Neuronal stem cell (in vitro differentiated cells): ENCODE results near the gene OR6B1.

Experiments used
- DNase-seq: peaks from one replicate; pipeline ENCODE4 v3.0.0-alpha.2; 2013; ENCODE audit warnings: low spot score
- H2AFZ ChIP-seq: one replicate; pipeline ENCODE4 v1.6.1; 2013; ENCODE audit warnings: mild to moderate bottlenecking, low read length, inconsistent platforms
- H2AK5ac ChIP-seq: 2 replicates; pipeline ENCODE4 v1.6.1; 2013; ENCODE audit warnings: low read depth, mild to moderate bottlenecking, inconsistent platforms, low read length, moderate library complexity, mixed read lengths
- H2BK120ac ChIP-seq: 2 replicates; pipeline ENCODE4 v1.6.1; 2013; ENCODE audit warnings: low read depth, mild to moderate bottlenecking, inconsistent platforms, low read length, moderate library complexity, mixed read lengths
- H2BK12ac ChIP-seq: one replicate; pipeline ENCODE4 v1.6.1; 2013; ENCODE audit warnings: low read length, inconsistent platforms
- H2BK15ac ChIP-seq: 2 replicates; pipeline ENCODE4 v1.6.1; 2013; ENCODE audit warnings: mild to moderate bottlenecking, low read length, inconsistent platforms, mixed read lengths
- H2BK5ac ChIP-seq: one replicate; pipeline ENCODE4 v1.6.1; 2013; ENCODE audit warnings: inconsistent platforms, mild to moderate bottlenecking, low read length, moderate library complexity
- H3K14ac ChIP-seq: one replicate; pipeline ENCODE4 v1.6.1; 2013; ENCODE audit warnings: low read length, inconsistent platforms
- H3K18ac ChIP-seq: 2 replicates; pipeline ENCODE4 v1.6.1; 2013; ENCODE audit warnings: low read length, inconsistent platforms
- H3K23ac ChIP-seq: 2 replicates; pipeline ENCODE4 v1.6.1; 2013; ENCODE audit warnings: low read depth, mild to moderate bottlenecking, mixed read lengths, low read length, inconsistent platforms; ENCODE audit not compliant: poor library complexity
- H3K27ac ChIP-seq: replicated peaks from 3 replicates; pipeline ENCODE4 v1.5.1; 2013; ENCODE audit warnings: low read length, inconsistent platforms
- H3K27me3 ChIP-seq, 3 experiments: 2 replicates each; pipeline ENCODE4 v1.6.1; 2013; ENCODE audit warnings: low read length in 3 of 3, mild to moderate bottlenecking in 2 of 3, inconsistent platforms in 1 of 3, low read depth in 1 of 3, mixed read lengths in 1 of 3, moderate library complexity in 1 of 3; ENCODE audit not compliant: control insufficient read depth in 3 of 3, insufficient read depth in 3 of 3
- H3K36me3 ChIP-seq, 2 donors: replicated peaks in 1 of 2; 2 replicates each; pipeline ENCODE4 v1.6.1; 2013; ENCODE audit warnings: low read length in 2 of 2; ENCODE audit not compliant: control insufficient read depth in 2 of 2, insufficient read depth in 2 of 2
- H3K4ac ChIP-seq: 2 replicates; pipeline ENCODE4 v1.6.1; 2013; ENCODE audit warnings: inconsistent platforms, mild to moderate bottlenecking, low read length, moderate library complexity
- H3K4me1 ChIP-seq, 2 donors: 1 replicate in 1 of 2; 2 replicates in 1 of 2; pipeline ENCODE4 v1.6.1; 2013; ENCODE audit warnings: low read length in 2 of 2, low read depth in 1 of 2; ENCODE audit not compliant: control insufficient read depth in 2 of 2, insufficient read depth in 1 of 2
- H3K4me2 ChIP-seq: one replicate; pipeline ENCODE4 v1.6.1; 2013; ENCODE audit warnings: mild to moderate bottlenecking, low read length, inconsistent platforms; ENCODE audit not compliant: insufficient read depth, poor library complexity, severe bottlenecking
- H3K4me3 ChIP-seq, 2 donors: 2 replicates each; pipeline ENCODE4 v1.5.1; 2013; ENCODE audit warnings: low read length in 2 of 2, mild to moderate bottlenecking in 2 of 2, inconsistent platforms in 1 of 2, moderate library complexity in 1 of 2
- H3K79me1 ChIP-seq: one replicate; pipeline ENCODE4 v1.6.1; 2013; ENCODE audit warnings: low read depth, mild to moderate bottlenecking, inconsistent platforms, low read length, moderate library complexity
- H3K9ac ChIP-seq: one replicate; pipeline ENCODE4 v1.6.1; 2013; ENCODE audit warnings: mild to moderate bottlenecking, low read depth, low read length, inconsistent platforms; ENCODE audit not compliant: poor library complexity
- H3K9me3 ChIP-seq, 2 donors: replicated peaks in 1 of 2; 2 replicates each; pipeline versions ENCODE3 to v1.6.1; 2013; ENCODE audit warnings: low read length in 2 of 2, mild to moderate bottlenecking in 2 of 2, inconsistent platforms in 1 of 2, low read depth in 1 of 2, mixed read lengths in 1 of 2, moderate library complexity in 1 of 2; ENCODE audit not compliant: control insufficient read depth in 2 of 2, insufficient read depth in 1 of 2
- H4K8ac ChIP-seq: one replicate; pipeline ENCODE4 v1.6.1; 2013; ENCODE audit warnings: low read depth, mild to moderate bottlenecking, inconsistent platforms, low read length, moderate library complexity
- H4K91ac ChIP-seq: one replicate; pipeline ENCODE4 v1.6.1; 2013; ENCODE audit warnings: low read length, low read depth, mild to moderate bottlenecking, inconsistent platforms; ENCODE audit not compliant: poor library complexity
- WGBS, 2 donors: extraction: QIAGEN DNeasy Blood & Tissue Kit; methylation state at CpG; one replicate each; pipeline ENCODE4 v1.1.7; 2013; ENCODE audit warnings: missing lambda C conversion rate in 2 of 2, mixed read lengths in 1 of 2; ENCODE audit not compliant: insufficient read length in 2 of 2, insufficient replicate concordance in 1 of 2; ENCODE audit errors: extremely low coverage in 2 of 2; 5-methylcytosine and 5-hydroxymethylcytosine counted together

The OR6B1 gene

GRCh38 chr7:144018065-144018464 lies 17.9 kb downstream of the OR6B1 start:
- no CpG with 5 or more reads among the region's 4 CpGs for WGBS, 2 donors
- no peak overlapping the region for H3K4me2 ChIP-seq
- no peak overlapping the region for H3K27ac ChIP-seq
- no peak overlapping the region for H3K23ac ChIP-seq
- no peak overlapping the region for H2AFZ ChIP-seq
- no peak overlapping the region for H3K4ac ChIP-seq
- H2BK12ac ChIP-seq = no peak overlapping the region
- no peak overlapping the region for H2BK120ac ChIP-seq
- H2BK15ac ChIP-seq = no peak overlapping the region
- H3K4me3 ChIP-seq = no peak overlapping the region
- H2BK5ac ChIP-seq = no peak overlapping the region
- no peak overlapping the region for H3K14ac ChIP-seq
- no peak overlapping the region for H4K91ac ChIP-seq
- no peaks in the 10 kb centered on the region for H3K79me1 ChIP-seq
- H3K36me3 ChIP-seq = no peaks in the 10 kb centered on the region
- no peak overlapping the region for H2AK5ac ChIP-seq
- no peak for DNase-seq
- no peak overlapping the region for H3K18ac ChIP-seq
- no peak overlapping the region for H3K9ac ChIP-seq
- peaks cover 0 to 2% of the 10 kb centered on the region in 2 donors for H3K4me1 ChIP-seq
- no peaks in the 10 kb centered on the region for H3K27me3 ChIP-seq
- H3K9me3 ChIP-seq = no peaks in the 10 kb centered on the region
- H4K8ac ChIP-seq = no peak overlapping the region

DNA sequence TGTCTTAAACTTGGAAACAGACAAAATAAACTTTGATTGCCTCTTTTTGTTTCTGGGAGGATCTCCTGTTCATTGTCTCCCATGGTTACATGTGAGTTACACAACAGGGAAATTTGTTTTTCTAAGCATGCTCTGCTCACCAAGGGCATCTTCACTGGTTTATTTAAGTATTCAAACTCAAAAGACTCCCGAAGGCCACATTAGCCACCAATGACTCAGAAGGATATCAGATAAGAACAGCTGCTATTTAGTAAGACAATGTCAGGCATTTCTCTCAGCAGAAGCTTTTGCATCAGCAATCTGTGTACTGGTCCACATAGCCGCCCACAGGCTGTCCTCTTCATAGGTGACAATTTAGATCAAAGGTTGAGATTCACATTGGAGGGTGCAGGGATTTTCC lies 19.3 kb downstream of the OR6B1 start:
- no peaks in the 10 kb centered on the region for H3K9me3 ChIP-seq
- H4K91ac ChIP-seq = no peak overlapping the region
- H3K27me3 ChIP-seq = no peaks in the 10 kb centered on the region
- H3K23ac ChIP-seq = no peak overlapping the region
- WGBS, 2 donors = no CpG with 5 or more reads among the region's 2 CpGs
- H2BK12ac ChIP-seq = no peak overlapping the region
- H3K9ac ChIP-seq = no peak overlapping the region
- no peak overlapping the region for H3K14ac ChIP-seq
- H4K8ac ChIP-seq = no peak overlapping the region
- H3K4me1 ChIP-seq = peaks cover 0 to 2% of the 10 kb centered on the region in 2 donors
- DNase-seq = no peak
- H3K4me2 ChIP-seq = no peak overlapping the region
- no peak overlapping the region for H2BK15ac ChIP-seq
- H2AK5ac ChIP-seq = no peak overlapping the region
- H3K27ac ChIP-seq = no peak overlapping the region
- H2BK5ac ChIP-seq = no peak overlapping the region
- H3K18ac ChIP-seq = no peak overlapping the region
- H2BK120ac ChIP-seq = no peak overlapping the region
- no peaks in the 10 kb centered on the region for H3K79me1 ChIP-seq
- H2AFZ ChIP-seq = no peak overlapping the region
- no peak overlapping the region for H3K4ac ChIP-seq
- H3K36me3 ChIP-seq = no peaks in the 10 kb centered on the region
- H3K4me3 ChIP-seq = no peak overlapping the region

DNA sequence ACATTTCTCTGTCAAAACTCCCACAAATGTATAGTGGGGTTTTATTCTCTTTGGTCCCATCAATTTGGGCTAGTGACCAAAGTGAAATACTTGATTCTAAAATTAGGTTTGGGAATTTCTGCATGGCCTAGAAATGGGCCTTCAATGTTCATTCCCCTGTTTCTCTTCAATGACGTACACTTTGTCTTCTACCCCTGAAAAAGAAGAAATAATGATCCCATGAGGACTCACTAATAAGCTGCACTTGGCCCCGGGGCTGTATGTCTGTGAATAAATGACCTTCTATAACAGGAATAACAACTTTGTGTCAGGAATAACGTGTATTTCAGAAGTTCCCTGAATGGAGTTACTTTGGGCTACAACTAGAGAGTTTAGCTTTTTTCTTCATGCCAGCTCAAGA lies 20.2 kb downstream of the OR6B1 start:
- Histone ChIP-seq H2BK5ac (no peak overlapping the region), H3K27ac (no peak overlapping the region), H3K14ac (no peak overlapping the region), H3K18ac (no peak overlapping the region), H4K8ac (no peak overlapping the region), H2AK5ac (no peak overlapping the region), H3K79me1 (no peaks in the 10 kb centered on the region), H3K4me2 (no peak overlapping the region), H3K9me3 (no peaks in the 10 kb centered on the region), H3K23ac (no peak overlapping the region), H3K4me1 (peaks cover 0 to 2% of the 10 kb centered on the region in 2 donors), H2BK15ac (no peak overlapping the region), H2AFZ (no peak overlapping the region), H3K4ac (no peak overlapping the region), H3K36me3 (no peaks in the 10 kb centered on the region), H2BK12ac (no peak overlapping the region), H4K91ac (no peak overlapping the region), H2BK120ac (no peak overlapping the region), H3K4me3 (no peak overlapping the region), H3K9ac (no peak overlapping the region), H3K27me3 (no peaks in the 10 kb centered on the region)
- WGBS, 2 donors = no CpG with 5 or more reads among the region's 3 CpGs
- no peak for DNase-seq

- Histone ChIP-seq H3K79me1 (no peaks in the 10 kb centered on the region), H3K9me3 (no peaks in the 10 kb centered on the region), H3K23ac (no peak overlapping the region), H2BK15ac (no peak overlapping the region), H2AK5ac (no peak overlapping the region), H3K18ac (no peak overlapping the region), H4K91ac (no peak overlapping the region), H3K4me2 (no peak overlapping the region), H2BK5ac (no peak overlapping the region), H4K8ac (no peak overlapping the region), H2AFZ (no peak overlapping the region), H3K27me3 (no peaks in the 10 kb centered on the region), H3K27ac (no peak overlapping the region), H2BK120ac (no peak overlapping the region), H3K9ac (no peak overlapping the region), H3K4ac (no peak overlapping the region), H2BK12ac (no peak overlapping the region), H3K4me1 (peaks cover 0 to 2% of the 10 kb centered on the region in 2 donors), H3K4me3 (no peak overlapping the region), H3K36me3 (no peaks in the 10 kb centered on the region), H3K14ac (no peak overlapping the region)
- DNase-seq = no peak
These were observed 22.0 kb downstream of the OR6B1 start for GRCh38 chr7:144022169-144022568.
